HT-29 (cell line): ENCODE results near the gene UBE2E1. TPM values are rescaled to one million over a fixed set of nuclear protein-coding genes. Genes with fewer than 3 reads are reported as not detected.
A peak's percentile ranks its signal among the peaks of the same experiment; 100 is the strongest.
"Not testable (repeated sequence)": the region's sequence is repeated elsewhere in the genome, so short reads cannot be mapped to it uniquely, and the experiment has no call there.

Experiments
- DNase-seq: peaks from one replicate; pipeline ENCODE4 v3.0.0-alpha.2; 2015; ENCODE audit warnings: low spot score
- total RNA-seq: library from RNA; depleted of rRNA; stranded (reverse); fragments of >200 nt; shearing (Covaris generic); gene quantifications from 2 replicates; pipeline ENCODE4 v1.2.3, GENCODE V29; 2014

Gene UBE2E1
- total RNA-seq, 1 experiment from 2014 or later, result 51.3 TPM

GRCh38 chr3:23845326-23846216, 39.8 kb downstream of the UBE2E1 start:
- DNase-seq, result no peak

DNA sequence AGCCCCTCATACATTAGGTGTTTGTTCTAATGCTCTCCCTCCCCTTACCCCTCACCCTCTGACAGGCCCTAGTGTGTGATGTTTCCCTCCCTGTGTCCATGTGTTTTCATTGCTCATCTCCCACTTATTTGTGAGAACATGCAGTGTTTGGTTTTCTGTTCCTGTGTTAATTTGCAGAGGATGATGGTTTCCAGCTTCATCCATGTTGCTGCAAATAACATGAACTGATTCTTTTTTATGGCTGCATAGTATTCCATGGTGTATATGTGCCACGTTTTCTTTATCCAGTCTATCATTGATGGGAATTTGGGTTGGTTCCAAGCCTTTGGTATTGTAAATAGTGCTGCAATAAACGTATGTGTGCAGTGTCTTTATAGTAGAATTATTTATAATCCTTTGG, 43.7 kb downstream of the UBE2E1 start:
- DNase-seq, result not testable (repeated sequence)

DNA sequence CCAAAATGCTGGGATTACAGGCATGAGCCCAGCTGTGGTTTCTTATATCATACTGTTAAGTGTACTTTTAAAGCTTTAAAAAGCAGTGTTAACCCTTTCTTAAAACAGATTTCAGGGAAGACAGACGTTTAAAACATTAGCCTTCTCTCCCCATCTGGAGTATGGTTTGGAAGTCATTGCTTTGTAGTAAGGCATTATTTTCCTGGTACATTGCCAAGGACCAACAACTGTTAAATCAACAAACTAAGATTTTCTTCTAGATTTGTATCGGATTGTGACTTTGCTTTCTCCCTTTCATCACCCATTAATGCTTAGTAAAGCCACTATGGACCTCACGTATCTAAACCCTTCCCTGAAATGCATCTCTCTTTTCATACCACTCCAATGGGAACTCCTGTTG, 50.5 kb downstream of the UBE2E1 start:
- DNase-seq, result no peak

GRCh38 chr3:23859012-23859743, 53.4 kb downstream of the UBE2E1 start:
- no peak for DNase-seq

- DNase-seq, result no peak
Measured at GRCh38 chr3:23859839-23860382, 54.2 kb downstream of the UBE2E1 start.

- no peak for DNase-seq
Measured at GRCh38 chr3:23861689-23862088, 55.9 kb downstream of the UBE2E1 start.

GRCh38 chr3:23863060-23863459, 57.3 kb downstream of the UBE2E1 start:
- DNase-seq, result no peak

DNA sequence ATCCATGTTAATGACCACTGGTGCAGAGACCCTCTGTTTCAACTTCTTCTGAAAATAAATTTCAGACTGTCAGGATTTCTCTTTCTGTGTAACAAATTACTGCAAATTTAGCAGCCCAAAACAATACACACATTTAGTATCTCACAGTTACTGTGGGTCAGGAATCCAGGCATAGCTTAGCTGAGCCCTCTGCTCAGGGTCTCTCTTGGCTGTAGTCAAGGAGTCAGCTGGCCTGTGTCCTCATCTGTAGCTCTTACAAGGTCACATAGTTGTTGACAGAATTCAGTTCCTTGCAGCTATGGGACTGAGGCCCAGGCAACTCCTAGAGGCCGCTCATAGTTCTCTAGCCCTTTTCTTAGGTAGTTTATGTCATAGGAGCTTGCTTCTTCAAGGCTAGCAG, 59.2 kb downstream of the UBE2E1 start:
- DNase-seq, result no peak

GRCh38 chr3:23865595-23866396, 60.0 kb downstream of the UBE2E1 start:
- DNase-seq, result peak; percentile 24

GRCh38 chr3:23867400-23867799, 61.6 kb downstream of the UBE2E1 start:
- DNase-seq, result no peak

- no peak for DNase-seq
Measured at GRCh38 chr3:23867838-23868237, 62.1 kb downstream of the UBE2E1 start.

GRCh38 chr3:23869977-23870662, 64.4 kb downstream of the UBE2E1 start:
- no peak for DNase-seq

GRCh38 chr3:23870663-23871043, 64.9 kb downstream of the UBE2E1 start:
- not testable (repeated sequence) for DNase-seq

GRCh38 chr3:23871361-23871760, 65.6 kb downstream of the UBE2E1 start:
- not testable (repeated sequence) for DNase-seq

DNA sequence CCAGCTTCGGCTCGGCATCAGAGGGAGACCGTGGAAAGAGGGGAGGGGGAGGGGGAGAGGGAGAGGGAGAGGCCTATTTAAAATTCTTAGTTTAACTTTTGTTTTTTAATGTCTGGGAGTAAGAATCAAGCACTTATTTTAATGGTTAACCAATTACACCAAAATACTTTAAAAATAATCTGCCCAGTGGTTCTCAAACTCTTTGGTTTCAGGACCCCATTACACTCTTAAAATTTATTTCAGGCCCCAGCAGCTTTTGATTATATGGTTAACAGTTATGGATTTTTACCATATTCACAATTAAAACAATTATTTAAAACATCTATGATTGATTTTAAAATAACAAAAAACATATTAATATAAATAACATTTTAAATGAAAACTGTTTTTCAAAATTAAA, 66.6 kb downstream of the UBE2E1 start:
- DNase-seq, result no peak

DNA sequence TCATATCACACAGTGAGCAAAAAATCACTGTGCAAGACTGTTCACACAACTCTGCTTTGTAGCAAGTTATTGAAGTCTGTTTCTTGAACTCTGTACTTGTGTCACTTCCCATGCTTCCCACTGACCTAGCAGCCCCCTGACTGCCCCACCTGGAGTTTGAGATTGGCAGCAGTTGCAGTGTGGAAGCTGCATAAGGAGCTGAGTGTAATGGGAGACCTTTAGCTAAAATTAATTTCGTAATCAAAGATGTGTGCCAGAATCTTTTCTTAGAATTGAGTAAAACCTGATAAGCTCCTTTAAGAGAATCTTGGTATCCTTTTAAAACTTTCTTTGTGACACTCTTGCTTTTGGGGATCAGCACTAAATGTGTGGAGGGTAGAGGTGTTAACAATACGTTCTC, 68.2 kb downstream of the UBE2E1 start:
- DNase-seq, result no peak

DNA sequence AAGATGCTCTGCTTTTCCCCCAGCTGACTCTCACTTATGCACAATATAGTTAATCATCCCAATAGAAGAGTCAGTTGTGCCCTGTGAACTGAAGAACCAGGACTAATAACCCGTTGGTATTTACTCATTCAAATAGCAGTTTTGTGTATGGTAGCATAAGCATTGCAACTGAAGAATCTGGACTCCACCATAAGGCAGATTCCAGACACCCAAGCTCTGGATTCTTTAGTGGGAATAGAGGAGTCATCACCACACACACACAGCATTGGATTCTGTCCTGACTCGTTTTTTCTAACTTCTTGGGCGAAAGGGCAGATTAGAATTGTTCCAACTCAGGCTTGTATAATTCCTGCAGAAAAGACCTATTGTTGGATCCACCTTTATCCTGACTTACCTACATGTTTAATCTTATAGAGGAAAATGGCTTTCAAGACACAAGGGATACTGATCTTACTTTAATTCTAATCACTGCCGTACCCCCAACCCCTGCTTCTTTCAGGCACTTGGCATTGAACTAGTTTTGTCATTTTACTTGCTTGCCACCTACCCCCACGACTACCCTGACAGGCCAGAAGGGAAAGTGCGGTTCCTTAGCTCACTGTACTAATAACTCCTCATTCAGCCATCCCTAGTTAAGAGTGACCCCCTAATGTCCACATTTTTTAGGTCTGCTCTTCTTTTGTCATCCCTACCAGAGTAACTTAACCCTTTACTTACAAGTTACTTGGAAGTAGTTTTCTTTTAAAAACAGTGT, 68.8 kb downstream of the UBE2E1 start:
- no peak for DNase-seq

DNA sequence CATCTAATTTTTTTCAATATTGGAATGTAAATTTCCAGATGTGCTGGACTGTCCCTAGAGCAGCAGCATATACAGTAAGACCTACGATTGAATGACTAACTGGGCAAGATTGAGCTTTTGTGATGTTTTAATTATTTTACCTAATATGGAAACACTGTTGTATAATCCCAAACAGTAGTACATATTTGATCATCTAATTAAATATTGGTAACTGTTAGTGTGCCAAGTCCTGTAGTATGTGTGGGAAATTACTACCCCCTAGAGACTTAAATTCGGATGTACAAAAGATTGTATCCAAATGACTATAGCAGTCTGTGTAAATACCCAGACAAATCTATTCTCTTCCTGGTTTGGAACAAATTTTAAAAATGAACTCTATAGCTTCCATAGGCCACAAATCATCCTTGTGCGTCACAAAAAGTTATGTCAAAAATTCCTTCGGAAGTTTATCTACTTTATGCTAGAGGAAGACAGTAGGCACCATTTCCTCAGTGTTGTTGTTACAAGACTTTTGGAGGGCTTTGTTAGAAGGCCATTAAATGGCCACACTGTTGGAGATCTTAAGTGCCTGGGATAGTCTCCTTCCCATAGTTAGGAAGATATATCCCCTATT, 69.5 kb downstream of the UBE2E1 start:
- DNase-seq, result no peak

DNA sequence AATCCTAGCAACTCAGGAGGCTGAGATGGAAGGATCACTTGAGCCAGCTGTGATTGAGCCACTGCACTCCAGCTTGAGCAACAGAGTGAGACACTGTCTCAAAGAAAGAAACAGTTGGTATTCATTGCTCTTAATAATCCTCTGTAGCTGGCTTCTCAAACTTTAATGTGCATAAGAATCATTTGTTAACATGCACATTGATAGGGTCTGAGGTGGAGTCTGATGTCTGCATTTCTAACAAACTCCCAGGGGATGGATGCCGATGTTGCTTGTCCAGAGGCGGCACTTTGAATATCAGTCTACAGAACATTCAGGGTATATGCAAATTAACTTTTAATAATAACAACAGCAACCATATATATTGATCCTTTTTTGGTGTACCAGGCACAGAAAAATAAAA, 71.2 kb downstream of the UBE2E1 start:
- DNase-seq, result no peak
